GM19463 (cell line): Measurements from ENCODE around the gene CHRM1.

ENCODE experiments used
- ATAC-seq: cut with Tn5 transposase; IDR thresholded peaks from one replicate; pipeline ENCODE4 v1.9.1; 2021; ENCODE audit warnings: mild to moderate bottlenecking, moderate library complexity; ENCODE audit not compliant: unreplicated experiment

CHRM1 gene

DNA sequence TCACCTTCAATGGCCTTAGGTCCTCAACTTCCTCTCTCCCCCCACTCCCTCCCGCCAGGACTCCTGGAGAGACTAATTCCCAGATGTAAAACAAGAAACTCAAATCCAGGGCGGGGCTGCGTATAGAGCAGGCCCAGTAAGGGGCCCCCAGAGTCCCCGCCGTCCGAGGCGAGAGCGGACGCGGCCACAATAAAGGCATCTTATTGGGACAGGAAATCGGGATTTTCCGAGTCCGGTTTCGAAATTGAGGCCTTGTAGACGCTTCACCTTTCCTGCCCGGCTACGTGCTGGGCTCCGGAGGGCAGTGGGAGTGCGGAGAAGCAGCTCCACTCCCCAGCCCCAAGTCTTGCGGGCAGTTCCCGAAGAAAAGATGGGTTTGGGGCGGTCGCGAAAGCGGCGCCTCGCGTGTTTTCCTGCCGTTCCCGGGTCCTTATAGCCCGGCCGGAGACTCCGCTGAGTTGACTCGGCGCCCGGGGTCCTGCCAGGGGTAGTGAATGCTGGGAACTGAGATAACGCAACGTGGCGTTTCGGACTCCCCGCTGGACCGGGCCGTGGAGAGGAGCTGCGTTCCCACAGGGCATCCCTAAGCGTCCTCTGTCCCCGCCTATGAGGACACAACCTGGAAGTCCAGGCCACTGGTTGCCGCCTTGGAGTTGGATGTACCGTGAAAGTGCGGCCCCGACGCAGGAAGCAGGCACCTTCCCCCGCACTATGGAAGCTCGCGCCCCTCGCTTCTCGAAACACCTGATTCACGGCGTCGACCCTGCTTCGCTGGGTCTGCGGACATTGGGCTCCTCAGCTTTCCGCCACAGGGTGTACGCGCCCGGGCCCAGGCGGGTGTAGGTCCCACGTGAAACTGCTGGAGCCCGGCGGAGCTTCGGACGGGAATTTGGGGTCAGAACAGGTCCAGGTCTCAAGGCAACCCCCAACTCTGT is 4.8 kb upstream of the CHRM1 start:
- ATAC-seq: no peak

DNA sequence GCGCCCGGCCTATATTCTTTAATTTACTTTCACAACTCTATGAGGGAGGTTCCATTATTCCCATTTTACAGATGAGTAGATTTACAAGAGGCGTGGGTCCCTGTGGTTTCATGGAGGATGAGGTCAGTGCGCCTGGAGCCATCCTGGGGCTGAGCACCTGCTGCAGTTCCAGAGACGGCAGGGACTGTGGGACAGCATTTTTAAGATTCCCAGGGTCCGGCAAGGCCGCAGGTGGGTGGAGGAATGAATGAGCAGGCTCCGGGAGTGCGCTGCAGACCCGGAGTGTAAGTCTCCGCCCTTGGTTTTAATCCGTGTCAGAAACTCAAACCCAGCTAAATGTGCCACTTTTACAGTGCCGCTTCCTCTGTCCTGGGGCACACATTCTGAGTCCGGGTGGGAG is 4.1 kb upstream of the CHRM1 start:
- ATAC-seq: no peak

- no peak for ATAC-seq
Measured at GRCh38 chr11:62923601-62924411, 2.6 kb upstream of the CHRM1 start.

GRCh38 chr11:62922653-62923431 is 1.7 kb upstream of the CHRM1 start:
- no peak for ATAC-seq

- ATAC-seq: no peak
Measured at GRCh38 chr11:62922189-62922589, 1.0 kb upstream of the CHRM1 start.

DNA sequence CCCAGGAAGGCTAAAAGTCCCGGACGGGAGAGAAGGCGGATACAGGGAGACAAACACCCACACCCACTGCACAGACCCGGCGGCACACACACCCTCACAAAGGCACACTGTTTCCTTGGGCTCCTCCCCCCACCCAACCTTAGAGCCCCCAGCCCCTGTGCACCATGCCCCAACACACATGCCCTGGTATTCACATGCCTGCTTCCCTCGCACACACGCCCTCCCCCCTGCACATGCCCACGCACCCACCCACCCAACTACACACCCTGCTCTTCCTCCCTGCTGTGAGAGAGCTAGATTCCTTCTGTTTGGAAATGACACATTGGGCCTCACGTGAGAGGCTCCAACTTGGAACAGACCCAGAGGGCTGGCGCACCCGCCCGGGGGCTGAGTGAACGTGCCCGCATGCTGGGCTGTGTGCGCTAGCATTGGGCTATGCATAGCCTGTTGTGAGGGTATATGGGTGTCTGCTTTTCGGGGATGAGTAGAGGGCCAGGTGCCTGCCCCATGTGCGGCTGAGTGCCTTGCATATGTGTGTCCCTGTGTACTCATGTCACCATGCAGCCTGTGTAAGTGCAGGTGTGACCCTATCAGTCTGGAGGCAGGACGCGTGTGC is 518 bp upstream of the CHRM1 start:
- ATAC-seq: no peak

DNA sequence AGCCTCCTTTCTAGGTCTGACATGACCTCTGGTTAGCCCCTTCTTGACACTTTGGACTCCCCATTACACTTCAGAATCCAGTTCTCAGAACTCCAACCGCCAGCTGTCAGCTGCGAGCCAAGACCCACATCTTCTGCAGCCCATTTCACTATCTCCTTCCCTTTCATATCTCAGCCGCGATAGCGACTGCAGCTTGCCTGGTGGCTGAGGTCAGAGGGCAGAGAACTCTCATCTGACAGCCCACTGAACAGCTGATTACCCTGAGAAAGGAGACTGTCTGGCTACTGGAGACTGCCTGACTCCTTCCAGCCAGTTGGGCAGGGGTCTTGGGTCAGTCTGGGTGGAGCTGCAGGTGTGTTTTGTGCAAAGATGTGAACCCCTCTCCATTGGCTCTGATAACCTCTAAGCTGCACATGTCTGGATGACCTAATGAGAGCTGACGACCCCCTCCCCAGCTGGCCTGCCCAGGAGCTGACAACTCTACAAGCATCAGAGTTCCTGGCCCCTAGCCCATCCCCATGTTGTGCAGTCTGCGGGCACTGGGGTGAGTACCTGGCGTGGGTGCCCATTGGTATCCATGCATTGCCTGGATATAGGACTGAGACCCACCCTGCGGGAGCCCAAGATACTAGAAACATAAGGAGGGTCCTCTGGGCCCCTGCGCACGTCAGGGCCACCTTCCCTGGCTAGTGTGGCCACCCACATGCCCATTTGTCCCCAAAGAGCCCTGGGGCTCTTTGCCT is 1.1 kb downstream of the CHRM1 start:
- no peak for ATAC-seq

GRCh38 chr11:62919476-62919875 is 1.7 kb downstream of the CHRM1 start:
- no peak for ATAC-seq

- no peak for ATAC-seq
Measured at GRCh38 chr11:62918531-62918930, 2.6 kb downstream of the CHRM1 start.

GRCh38 chr11:62917906-62918502 is 3.2 kb downstream of the CHRM1 start:
- ATAC-seq: no peak

GRCh38 chr11:62914416-62914815 is 6.7 kb downstream of the CHRM1 start:
- no peak for ATAC-seq

- no peak for ATAC-seq
Measured at GRCh38 chr11:62912268-62912667, 8.9 kb downstream of the CHRM1 start.

DNA sequence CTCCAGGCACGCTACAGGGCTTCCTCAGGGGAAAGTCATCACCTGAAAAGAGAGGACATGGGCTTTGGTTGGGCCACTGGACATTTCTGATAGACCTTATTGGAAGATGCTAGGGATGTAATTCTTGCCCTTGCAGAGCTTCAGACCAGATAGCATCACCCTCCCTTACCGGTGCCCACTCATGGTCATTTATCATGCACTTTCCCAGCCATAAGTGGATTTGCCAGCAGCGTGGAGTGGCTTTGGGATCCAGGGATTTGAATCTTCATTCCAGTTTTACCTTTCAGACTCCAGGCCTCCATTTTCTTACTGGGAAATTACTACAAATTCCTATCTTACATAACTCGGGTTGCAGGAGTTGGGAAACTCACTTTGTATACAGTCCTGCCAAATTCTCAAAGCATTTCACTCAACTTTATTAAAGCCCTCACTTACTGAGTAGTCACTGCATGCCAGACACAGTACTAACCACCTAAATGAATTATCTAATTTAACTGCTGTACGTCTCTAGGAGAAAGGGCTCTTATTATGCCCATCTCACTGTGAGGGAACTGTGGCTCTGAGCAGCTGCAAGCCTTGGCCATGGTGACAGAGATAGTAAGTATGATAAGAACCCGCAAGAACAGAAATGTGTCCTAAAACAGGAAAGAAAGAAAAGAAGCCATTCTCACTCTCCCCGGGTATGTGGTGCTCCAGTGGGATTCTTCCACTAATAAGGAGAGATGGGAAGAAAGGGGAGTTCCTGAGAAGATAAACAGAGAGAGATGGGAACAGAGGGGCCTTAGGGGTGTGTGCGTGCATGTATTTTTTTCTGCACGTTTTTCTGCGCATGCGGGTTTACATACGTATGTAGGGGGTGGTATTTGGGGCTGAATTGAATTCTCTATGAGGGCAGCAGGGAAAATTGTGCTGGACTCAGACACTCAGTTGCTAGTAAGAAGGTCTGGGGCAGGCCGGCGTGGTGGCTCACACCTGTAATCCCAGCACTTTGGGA is 9.7 kb downstream of the CHRM1 start:
- no peak for ATAC-seq

- ATAC-seq: no peak
Measured at GRCh38 chr11:62910141-62910882, 10.9 kb downstream of the CHRM1 start.

- no peak for ATAC-seq
Measured at GRCh38 chr11:62909107-62909894, 11.9 kb downstream of the CHRM1 start.

DNA sequence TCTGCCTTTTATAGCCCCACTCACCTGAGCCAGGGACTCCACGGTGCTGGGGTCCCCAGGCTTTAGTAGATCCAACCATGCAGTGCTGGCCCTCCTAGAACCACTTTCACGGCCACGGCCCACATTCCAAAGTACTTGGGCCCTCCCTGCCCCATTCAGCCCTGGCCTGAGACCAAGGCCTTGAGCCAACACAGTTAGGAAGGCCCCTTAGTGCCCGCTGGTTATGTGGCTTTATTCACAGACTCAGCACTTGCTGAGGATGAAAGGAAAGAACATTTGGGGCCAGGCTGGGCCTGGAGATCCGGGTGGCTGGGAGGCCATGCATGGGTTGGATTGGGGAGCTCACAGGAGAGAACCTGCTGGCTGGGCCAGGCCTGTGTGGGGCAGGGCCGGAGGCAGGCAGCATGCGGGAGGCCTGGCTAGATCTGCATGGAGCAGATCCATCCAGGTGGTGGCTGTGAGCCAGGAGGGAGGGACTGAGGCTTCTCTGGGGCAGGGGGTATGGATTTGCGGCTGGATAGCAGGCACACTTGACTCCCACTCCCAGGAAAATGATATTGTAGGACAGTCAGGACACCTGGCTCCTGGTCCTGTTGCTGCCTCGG is 12.6 kb downstream of the CHRM1 start:
- ATAC-seq: no peak
